ENCODE data around the gene SLC25A22.

SLC25A22 gene

GRCh38 chr11:803467-803742 lies 5.3 kb upstream of the SLC25A22 start:
- DNase-seq (ENCODE audit: low read depth): no peak

- no peak for DNase-seq (ENCODE audit: low read depth)
Measured at GRCh38 chr11:802693-803466, 4.8 kb upstream of the SLC25A22 start.

- DNase-seq (ENCODE audit: low read depth): no peak
Measured at GRCh38 chr11:802018-802617, 4.0 kb upstream of the SLC25A22 start.

- DNase-seq (ENCODE audit: low read depth): no peak
Measured at GRCh38 chr11:801097-801780, 3.2 kb upstream of the SLC25A22 start.

- DNase-seq (ENCODE audit: low read depth): no peak
Measured at GRCh38 chr11:800473-800872, 2.4 kb upstream of the SLC25A22 start.

GRCh38 chr11:799641-800316 lies 1.7 kb upstream of the SLC25A22 start:
- no peak for DNase-seq (ENCODE audit: low read depth)

GRCh38 chr11:797296-798092 lies 587 bp downstream of the SLC25A22 start:
- peak; percentile 89 for DNase-seq (ENCODE audit: low read depth)

- DNase-seq (ENCODE audit: low read depth): no peak
Measured at GRCh38 chr11:796565-797295, 1.4 kb downstream of the SLC25A22 start.

GRCh38 chr11:795634-796564 lies 2.2 kb downstream of the SLC25A22 start:
- DNase-seq (ENCODE audit: low read depth): peak; percentile 87

GRCh38 chr11:794766-795633 lies 3.1 kb downstream of the SLC25A22 start:
- DNase-seq (ENCODE audit: low read depth): no peak

- DNase-seq (ENCODE audit: low read depth): no peak
Measured at GRCh38 chr11:794013-794765, 3.9 kb downstream of the SLC25A22 start.

GRCh38 chr11:793556-793955 lies 4.5 kb downstream of the SLC25A22 start:
- DNase-seq (ENCODE audit: low read depth): no peak

- no peak for DNase-seq (ENCODE audit: low read depth)
Measured at GRCh38 chr11:792873-793272, 5.2 kb downstream of the SLC25A22 start.

GRCh38 chr11:792535-792821 lies 5.6 kb downstream of the SLC25A22 start:
- no peak for DNase-seq (ENCODE audit: low read depth)

GRCh38 chr11:791658-792534 lies 6.2 kb downstream of the SLC25A22 start:
- DNase-seq (ENCODE audit: low read depth): no peak

- no peak for DNase-seq (ENCODE audit: low read depth)
Measured at GRCh38 chr11:790721-791564, 7.1 kb downstream of the SLC25A22 start.

GRCh38 chr11:789943-790342 lies 8.1 kb downstream of the SLC25A22 start, which contains the start of gene CEND1:
CEND1 (minus strand) TSS chr11:790090; CDS start chr11:788576, 1,514 bp downstream.
- DNase-seq (ENCODE audit: low read depth): peak; percentile 40

All from iris pigment epithelial cell (primary cell).